GM23338 (cell line): ENCODE data around the gene GGTLC2. TPM values are rescaled to one million over a fixed set of nuclear protein-coding genes. Genes with fewer than 3 reads are reported as not detected.
"Not testable (repeated sequence)": the region's sequence is repeated elsewhere in the genome, so short reads cannot be mapped to it uniquely, and the experiment has no call there.

ENCODE experiments used
- ATAC-seq: fragments of 200-7000 bp; cut with Tn5 transposase; 3 replicates; pipeline ENCODE4 v1.9.1; 2020
- DNase-seq: peaks from one replicate; pipeline ENCODE4 v3.0.0-alpha.2; 2015; ENCODE audit warnings: low spot score
- H2AFZ ChIP-seq: fragments of 200-600 bp; sonication (generic); 2 replicates; pipeline ENCODE4 v1.8.0; 2016; ENCODE audit warnings: antibody characterized with exemption, mild to moderate bottlenecking, moderate library complexity
- H3F3A ChIP-seq: fragments of 200-600 bp; sonication (generic); replicated peaks from 2 replicates; pipeline ENCODE4 v1.8.0; 2017; ENCODE audit warnings: antibody characterized with exemption, mixed run types, low read depth
- H3K27ac ChIP-seq: fragments of 200-600 bp; sonication (generic); 2 replicates; pipeline ENCODE4 v1.6.1; 2016; ENCODE audit warnings: low read depth
- H3K27me3 ChIP-seq: fragments of 200-600 bp; sonication (generic); 2 replicates; pipeline ENCODE4 v1.8.0; 2016; ENCODE audit warnings: mild to moderate bottlenecking, mixed run types, moderate library complexity; ENCODE audit not compliant: insufficient read depth
- H3K36me3 ChIP-seq: fragments of 200-600 bp; sonication (generic); 2 replicates; pipeline ENCODE4 v1.8.0; 2016; ENCODE audit warnings: mild to moderate bottlenecking; ENCODE audit not compliant: insufficient read depth
- H3K4me1 ChIP-seq: fragments of 200-600 bp; sonication (generic); 2 replicates; pipeline ENCODE4 v1.8.0; 2016; ENCODE audit warnings: mild to moderate bottlenecking, moderate library complexity; ENCODE audit not compliant: insufficient read depth
- H3K4me2 ChIP-seq: fragments of 200-600 bp; sonication (generic); 2 replicates; pipeline ENCODE4 v1.7.1; 2017; ENCODE audit warnings: mixed run types
- H3K4me3 ChIP-seq: fragments of 200-600 bp; sonication (generic); 2 replicates; pipeline ENCODE4 v1.6.1; 2016; ENCODE audit warnings: mixed run types
- H3K79me2 ChIP-seq: fragments of 200-600 bp; sonication (generic); replicated peaks from 2 replicates; pipeline ENCODE4 v1.8.0; 2017; ENCODE audit warnings: mild to moderate bottlenecking; ENCODE audit not compliant: insufficient read depth
- H3K9me2 ChIP-seq: fragments of 200-600 bp; sonication (generic); 2 replicates; pipeline ENCODE4 v1.8.0; 2017; ENCODE audit not compliant: insufficient read depth
- H4K20me1 ChIP-seq: fragments of 200-600 bp; sonication (generic); replicated peaks from 2 replicates; pipeline ENCODE4 v1.8.0; 2017; ENCODE audit warnings: mild to moderate bottlenecking; ENCODE audit not compliant: insufficient read depth
- H3K27ac Mint-ChIP-seq: 2 replicates; pipeline ENCODE4 v1.8.0; 2020; ENCODE audit warnings: inconsistent platforms, mild to moderate bottlenecking, moderate library complexity, mixed read lengths
- H3K27me3 Mint-ChIP-seq: 3 replicates; pipeline ENCODE4 v1.8.0; 2022; ENCODE audit warnings: low read depth, mild to moderate bottlenecking, moderate library complexity, mixed read lengths, inconsistent platforms; ENCODE audit not compliant: insufficient read depth, poor library complexity
- H3K36me3 Mint-ChIP-seq: 3 replicates; pipeline ENCODE4 v1.8.0; 2021; ENCODE audit warnings: low read depth, mild to moderate bottlenecking, inconsistent platforms, moderate library complexity, mixed read lengths
- H3K4me1 Mint-ChIP-seq: 3 replicates; pipeline ENCODE4 v1.8.0; 2020; ENCODE audit warnings: mild to moderate bottlenecking, inconsistent platforms, mixed read lengths
- H3K4me3 Mint-ChIP-seq: 3 replicates; pipeline ENCODE4 v1.8.0; 2021; ENCODE audit warnings: moderate library complexity, mild to moderate bottlenecking, inconsistent platforms, mixed read lengths
- H3K9me3 Mint-ChIP-seq: 3 replicates; pipeline ENCODE4 v1.8.0; 2020; ENCODE audit warnings: moderate library complexity, mild to moderate bottlenecking, inconsistent platforms, mixed read lengths
- EZH2phosphoT487 ChIP-seq: fragments of 200-600 bp; sonication (generic); IDR thresholded peaks from one replicate; pipeline ENCODE4 v1.8.1; 2018; ENCODE audit warnings: antibody characterized with exemption; ENCODE audit not compliant: unreplicated experiment
- JUNB ChIP-seq: IDR thresholded peaks from one replicate; pipeline ENCODE4 v1.6.1; 2016; ENCODE audit warnings: antibody characterized with exemption; ENCODE audit not compliant: unreplicated experiment
- STAT1 ChIP-seq: IDR thresholded peaks from one replicate; pipeline ENCODE4 v1.6.1; 2016; ENCODE audit warnings: antibody characterized with exemption; ENCODE audit not compliant: unreplicated experiment
- long read RNA-seq: library from polyadenylated mRNA; unstranded; transcript quantifications from one replicate; pipeline ENCODE4 v2.0.0, GENCODE V29; 2020; ENCODE audit not compliant: unreplicated experiment
- polyA plus RNA-seq: library from polyadenylated mRNA; unstranded; fragments of >200 nt; fragmentation: Nextera tagmentation; extraction: Ambion mirVana; gene quantifications from 2 replicates; pipeline ENCODE4 v1.2.1, GENCODE V29; 2016
- total RNA-seq: library from RNA; depleted of rRNA; stranded (reverse); fragments of >200 nt; shearing (Covaris generic); gene quantifications from 2 replicates; pipeline ENCODE4 v1.2.3, GENCODE V29; 2014; rRNA removed
- TF ChIP-seq, protein P1 (sequence below), 2 experiments: fragments of 200-600 bp in 1 of 2; sonication (generic) in 1 of 2; conservative IDR thresholded peaks; 2 replicates each; pipeline versions ENCODE4 v1.5.1 to v1.6.1; 2016 to 2017; ENCODE audit warnings: antibody characterized with exemption in 2 of 2, low read depth in 2 of 2, mild to moderate bottlenecking in 2 of 2, moderate library complexity in 1 of 2
- TF ChIP-seq, protein P2 (sequence below): IDR thresholded peaks from one replicate; pipeline ENCODE4 v1.6.1; 2018; ENCODE audit warnings: antibody characterized with exemption; ENCODE audit not compliant: unreplicated experiment
- TF ChIP-seq, protein P3 (sequence below): fragments of 250-450 bp; sonication (Bioruptor Pico); IDR thresholded peaks from 2 replicates; pipeline ENCODE4 v1.5.0; 2020; ENCODE audit warnings: mild to moderate bottlenecking, moderate library complexity
- TF ChIP-seq, protein P4 (sequence below): IDR thresholded peaks from 2 replicates; pipeline ENCODE4 v1.6.1; 2016; ENCODE audit warnings: antibody characterized with exemption

GGTLC2 gene
- not detected in 2 replicates for total RNA-seq
- not detected in 2 replicates for polyA plus RNA-seq
- long read RNA-seq: 0 reads

DNA sequence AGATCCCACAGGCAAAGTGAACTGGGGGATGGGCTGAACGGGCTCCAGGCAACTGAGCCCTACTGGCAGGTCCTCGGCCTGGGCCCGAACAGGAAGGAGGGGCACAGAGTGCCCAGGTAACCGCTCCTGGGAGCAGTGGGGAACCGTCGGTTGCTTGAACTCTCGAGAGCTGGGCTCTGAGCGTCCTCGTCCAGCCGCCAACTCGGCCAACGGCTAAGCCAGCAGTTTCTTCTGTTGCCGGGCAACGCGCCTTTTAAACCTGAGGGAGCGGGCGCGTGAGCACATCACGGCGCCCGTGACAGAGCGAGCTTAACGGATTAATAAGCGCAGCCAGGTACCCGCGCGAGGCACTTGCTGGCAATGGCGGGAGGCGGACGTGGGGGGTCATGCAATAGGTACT, at the start of gene GGTLC2:
Gene GGTLC2, plus strand, starts transcription at position 301 of the 400 bp plus-strand sequence. CDS start 1,732 bp downstream, outside the sequence.
- H3K4me2 ChIP-seq, H2AFZ ChIP-seq, DNase-seq, H4K20me1 ChIP-seq, H3K4me3 Mint-ChIP-seq, H3K27ac Mint-ChIP-seq, H3K79me2 ChIP-seq, H3K4me1 Mint-ChIP-seq, ATAC-seq, H3K27me3 Mint-ChIP-seq, H3K4me3 ChIP-seq, H3K9me2 ChIP-seq, H3K4me1 ChIP-seq, H3K36me3 ChIP-seq, H3K27ac ChIP-seq, H3F3A ChIP-seq, H3K36me3 Mint-ChIP-seq, H3K27me3 ChIP-seq, H3K9me3 Mint-ChIP-seq: not testable (repeated sequence)

DNA sequence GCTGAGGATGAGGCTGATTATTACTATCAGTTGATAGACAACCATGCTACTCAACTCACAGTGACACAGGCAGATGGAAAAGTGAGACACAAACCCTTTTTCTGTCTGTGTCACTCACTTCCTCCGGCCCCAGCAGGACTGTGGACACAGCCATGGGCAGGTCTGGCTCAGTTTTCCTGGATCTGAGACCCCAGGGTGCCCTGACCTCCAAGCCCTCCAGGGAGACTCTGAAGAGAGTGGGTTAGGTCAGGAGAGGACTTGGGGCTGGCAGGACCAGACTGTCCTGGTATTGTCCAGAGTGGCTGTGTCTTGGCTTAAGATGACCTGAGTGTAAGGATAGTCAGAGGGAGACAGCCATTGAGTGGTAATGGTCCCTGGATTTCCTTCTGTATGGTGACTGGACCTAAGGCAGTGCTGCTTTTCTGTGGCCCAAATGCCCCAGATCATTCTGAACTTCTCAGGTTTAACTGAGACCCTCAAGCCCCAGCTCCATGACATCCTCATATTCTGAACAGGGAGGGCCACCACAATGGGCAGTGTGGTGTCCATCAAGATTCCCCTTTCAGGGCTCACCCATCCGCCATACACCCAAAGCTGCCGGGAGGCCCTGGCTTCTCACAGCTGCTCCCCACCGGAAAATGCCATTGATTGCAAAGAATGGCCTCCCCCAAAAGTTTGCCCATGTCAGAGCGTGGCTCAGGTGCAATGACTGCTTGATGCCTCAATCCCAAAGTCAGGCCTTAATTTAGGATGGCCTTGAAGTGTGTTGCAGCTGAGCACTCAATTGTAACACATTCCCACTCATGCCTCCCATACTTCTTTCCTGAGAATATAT, 49.2 kb upstream of the GGTLC2 start:
- peaks cover 97% of the 10 kb centered on the region for H3K27me3 ChIP-seq
- Mint-ChIP-seq H3K9me3 (no peaks in the 10 kb centered on the region), H3K4me3 (no peak overlapping the region), H3K4me1 (peaks cover 19% of the 10 kb centered on the region), H3K36me3 (no peaks in the 10 kb centered on the region), H3K27ac (no peak overlapping the region), H3K27me3 (peaks cover 69% of the 10 kb centered on the region)
- no peak overlapping the region for H3K4me3 ChIP-seq
- no peaks in the 10 kb centered on the region for H3K4me1 ChIP-seq
- no peaks in the 10 kb centered on the region for H3K36me3 ChIP-seq
- no peaks in the 10 kb centered on the region for H4K20me1 ChIP-seq
- H3K4me2 ChIP-seq: no peak overlapping the region
- H3K79me2 ChIP-seq: no peaks in the 10 kb centered on the region
- no peak overlapping the region for H2AFZ ChIP-seq
- ATAC-seq: no peak
- no peaks in the 10 kb centered on the region for H3F3A ChIP-seq
- no peak for DNase-seq
- H3K9me2 ChIP-seq: no peaks in the 10 kb centered on the region
- H3K27ac ChIP-seq: no peak overlapping the region
- TF ChIP-seq JUNB (no peak), EZH2phosphoT487 (no peak), STAT1 (no peak)
- TF ChIP-seq, protein P1, sequence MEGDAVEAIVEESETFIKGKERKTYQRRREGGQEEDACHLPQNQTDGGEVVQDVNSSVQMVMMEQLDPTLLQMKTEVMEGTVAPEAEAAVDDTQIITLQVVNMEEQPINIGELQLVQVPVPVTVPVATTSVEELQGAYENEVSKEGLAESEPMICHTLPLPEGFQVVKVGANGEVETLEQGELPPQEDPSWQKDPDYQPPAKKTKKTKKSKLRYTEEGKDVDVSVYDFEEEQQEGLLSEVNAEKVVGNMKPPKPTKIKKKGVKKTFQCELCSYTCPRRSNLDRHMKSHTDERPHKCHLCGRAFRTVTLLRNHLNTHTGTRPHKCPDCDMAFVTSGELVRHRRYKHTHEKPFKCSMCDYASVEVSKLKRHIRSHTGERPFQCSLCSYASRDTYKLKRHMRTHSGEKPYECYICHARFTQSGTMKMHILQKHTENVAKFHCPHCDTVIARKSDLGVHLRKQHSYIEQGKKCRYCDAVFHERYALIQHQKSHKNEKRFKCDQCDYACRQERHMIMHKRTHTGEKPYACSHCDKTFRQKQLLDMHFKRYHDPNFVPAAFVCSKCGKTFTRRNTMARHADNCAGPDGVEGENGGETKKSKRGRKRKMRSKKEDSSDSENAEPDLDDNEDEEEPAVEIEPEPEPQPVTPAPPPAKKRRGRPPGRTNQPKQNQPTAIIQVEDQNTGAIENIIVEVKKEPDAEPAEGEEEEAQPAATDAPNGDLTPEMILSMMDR (conservative IDR thresholded peaks at IDR 0.05; ENCODE audit: low read depth in 2 of 2): no peak
- TF ChIP-seq, protein P2, sequence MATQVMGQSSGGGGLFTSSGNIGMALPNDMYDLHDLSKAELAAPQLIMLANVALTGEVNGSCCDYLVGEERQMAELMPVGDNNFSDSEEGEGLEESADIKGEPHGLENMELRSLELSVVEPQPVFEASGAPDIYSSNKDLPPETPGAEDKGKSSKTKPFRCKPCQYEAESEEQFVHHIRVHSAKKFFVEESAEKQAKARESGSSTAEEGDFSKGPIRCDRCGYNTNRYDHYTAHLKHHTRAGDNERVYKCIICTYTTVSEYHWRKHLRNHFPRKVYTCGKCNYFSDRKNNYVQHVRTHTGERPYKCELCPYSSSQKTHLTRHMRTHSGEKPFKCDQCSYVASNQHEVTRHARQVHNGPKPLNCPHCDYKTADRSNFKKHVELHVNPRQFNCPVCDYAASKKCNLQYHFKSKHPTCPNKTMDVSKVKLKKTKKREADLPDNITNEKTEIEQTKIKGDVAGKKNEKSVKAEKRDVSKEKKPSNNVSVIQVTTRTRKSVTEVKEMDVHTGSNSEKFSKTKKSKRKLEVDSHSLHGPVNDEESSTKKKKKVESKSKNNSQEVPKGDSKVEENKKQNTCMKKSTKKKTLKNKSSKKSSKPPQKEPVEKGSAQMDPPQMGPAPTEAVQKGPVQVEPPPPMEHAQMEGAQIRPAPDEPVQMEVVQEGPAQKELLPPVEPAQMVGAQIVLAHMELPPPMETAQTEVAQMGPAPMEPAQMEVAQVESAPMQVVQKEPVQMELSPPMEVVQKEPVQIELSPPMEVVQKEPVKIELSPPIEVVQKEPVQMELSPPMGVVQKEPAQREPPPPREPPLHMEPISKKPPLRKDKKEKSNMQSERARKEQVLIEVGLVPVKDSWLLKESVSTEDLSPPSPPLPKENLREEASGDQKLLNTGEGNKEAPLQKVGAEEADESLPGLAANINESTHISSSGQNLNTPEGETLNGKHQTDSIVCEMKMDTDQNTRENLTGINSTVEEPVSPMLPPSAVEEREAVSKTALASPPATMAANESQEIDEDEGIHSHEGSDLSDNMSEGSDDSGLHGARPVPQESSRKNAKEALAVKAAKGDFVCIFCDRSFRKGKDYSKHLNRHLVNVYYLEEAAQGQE: no peak
- TF ChIP-seq, protein P3, sequence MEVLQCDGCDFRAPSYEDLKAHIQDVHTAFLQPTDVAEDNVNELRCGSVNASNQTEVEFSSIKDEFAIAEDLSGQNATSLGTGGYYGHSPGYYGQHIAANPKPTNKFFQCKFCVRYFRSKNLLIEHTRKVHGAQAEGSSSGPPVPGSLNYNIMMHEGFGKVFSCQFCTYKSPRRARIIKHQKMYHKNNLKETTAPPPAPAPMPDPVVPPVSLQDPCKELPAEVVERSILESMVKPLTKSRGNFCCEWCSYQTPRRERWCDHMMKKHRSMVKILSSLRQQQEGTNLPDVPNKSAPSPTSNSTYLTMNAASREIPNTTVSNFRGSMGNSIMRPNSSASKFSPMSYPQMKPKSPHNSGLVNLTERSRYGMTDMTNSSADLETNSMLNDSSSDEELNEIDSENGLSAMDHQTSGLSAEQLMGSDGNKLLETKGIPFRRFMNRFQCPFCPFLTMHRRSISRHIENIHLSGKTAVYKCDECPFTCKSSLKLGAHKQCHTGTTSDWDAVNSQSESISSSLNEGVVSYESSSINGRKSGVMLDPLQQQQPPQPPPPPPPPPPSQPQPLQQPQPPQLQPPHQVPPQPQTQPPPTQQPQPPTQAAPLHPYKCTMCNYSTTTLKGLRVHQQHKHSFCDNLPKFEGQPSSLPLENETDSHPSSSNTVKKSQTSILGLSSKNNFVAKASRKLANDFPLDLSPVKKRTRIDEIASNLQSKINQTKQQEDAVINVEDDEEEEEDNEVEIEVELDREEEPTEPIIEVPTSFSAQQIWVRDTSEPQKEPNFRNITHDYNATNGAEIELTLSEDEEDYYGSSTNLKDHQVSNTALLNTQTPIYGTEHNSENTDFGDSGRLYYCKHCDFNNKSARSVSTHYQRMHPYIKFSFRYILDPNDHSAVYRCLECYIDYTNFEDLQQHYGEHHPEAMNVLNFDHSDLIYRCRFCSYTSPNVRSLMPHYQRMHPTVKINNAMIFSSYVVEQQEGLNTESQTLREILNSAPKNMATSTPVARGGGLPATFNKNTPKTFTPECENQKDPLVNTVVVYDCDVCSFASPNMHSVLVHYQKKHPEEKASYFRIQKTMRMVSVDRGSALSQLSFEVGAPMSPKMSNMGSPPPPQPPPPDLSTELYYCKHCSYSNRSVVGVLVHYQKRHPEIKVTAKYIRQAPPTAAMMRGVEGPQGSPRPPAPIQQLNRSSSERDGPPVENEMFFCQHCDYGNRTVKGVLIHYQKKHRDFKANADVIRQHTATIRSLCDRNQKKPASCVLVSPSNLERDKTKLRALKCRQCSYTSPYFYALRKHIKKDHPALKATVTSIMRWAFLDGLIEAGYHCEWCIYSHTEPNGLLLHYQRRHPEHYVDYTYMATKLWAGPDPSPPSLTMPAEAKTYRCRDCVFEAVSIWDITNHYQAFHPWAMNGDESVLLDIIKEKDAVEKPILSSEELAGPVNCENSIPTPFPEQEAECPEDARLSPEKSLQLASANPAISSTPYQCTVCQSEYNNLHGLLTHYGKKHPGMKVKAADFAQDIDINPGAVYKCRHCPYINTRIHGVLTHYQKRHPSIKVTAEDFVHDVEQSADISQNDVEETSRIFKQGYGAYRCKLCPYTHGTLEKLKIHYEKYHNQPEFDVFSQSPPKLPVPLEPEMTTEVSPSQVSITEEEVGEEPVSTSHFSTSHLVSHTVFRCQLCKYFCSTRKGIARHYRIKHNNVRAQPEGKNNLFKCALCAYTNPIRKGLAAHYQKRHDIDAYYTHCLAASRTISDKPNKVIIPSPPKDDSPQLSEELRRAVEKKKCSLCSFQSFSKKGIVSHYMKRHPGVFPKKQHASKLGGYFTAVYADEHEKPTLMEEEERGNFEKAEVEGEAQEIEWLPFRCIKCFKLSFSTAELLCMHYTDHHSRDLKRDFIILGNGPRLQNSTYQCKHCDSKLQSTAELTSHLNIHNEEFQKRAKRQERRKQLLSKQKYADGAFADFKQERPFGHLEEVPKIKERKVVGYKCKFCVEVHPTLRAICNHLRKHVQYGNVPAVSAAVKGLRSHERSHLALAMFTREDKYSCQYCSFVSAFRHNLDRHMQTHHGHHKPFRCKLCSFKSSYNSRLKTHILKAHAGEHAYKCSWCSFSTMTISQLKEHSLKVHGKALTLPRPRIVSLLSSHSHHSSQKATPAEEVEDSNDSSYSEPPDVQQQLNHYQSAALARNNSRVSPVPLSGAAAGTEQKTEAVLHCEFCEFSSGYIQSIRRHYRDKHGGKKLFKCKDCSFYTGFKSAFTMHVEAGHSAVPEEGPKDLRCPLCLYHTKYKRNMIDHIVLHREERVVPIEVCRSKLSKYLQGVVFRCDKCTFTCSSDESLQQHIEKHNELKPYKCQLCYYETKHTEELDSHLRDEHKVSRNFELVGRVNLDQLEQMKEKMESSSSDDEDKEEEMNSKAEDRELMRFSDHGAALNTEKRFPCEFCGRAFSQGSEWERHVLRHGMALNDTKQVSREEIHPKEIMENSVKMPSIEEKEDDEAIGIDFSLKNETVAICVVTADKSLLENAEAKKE (CRISPR knock-in tag): no peak
- TF ChIP-seq, protein P4, sequence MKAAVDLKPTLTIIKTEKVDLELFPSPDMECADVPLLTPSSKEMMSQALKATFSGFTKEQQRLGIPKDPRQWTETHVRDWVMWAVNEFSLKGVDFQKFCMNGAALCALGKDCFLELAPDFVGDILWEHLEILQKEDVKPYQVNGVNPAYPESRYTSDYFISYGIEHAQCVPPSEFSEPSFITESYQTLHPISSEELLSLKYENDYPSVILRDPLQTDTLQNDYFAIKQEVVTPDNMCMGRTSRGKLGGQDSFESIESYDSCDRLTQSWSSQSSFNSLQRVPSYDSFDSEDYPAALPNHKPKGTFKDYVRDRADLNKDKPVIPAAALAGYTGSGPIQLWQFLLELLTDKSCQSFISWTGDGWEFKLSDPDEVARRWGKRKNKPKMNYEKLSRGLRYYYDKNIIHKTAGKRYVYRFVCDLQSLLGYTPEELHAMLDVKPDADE: no peak
